Activated T-cell treated with anti-CD3 and anti-CD28 coated beads for 1 hour (primary cell): ENCODE results near the gene MBP.

ENCODE experiments used
- DNase-seq: peaks from one replicate; pipeline ENCODE4 v3.0.0-alpha.2; 2020; ENCODE audit warnings: low read depth

The MBP gene

DNA sequence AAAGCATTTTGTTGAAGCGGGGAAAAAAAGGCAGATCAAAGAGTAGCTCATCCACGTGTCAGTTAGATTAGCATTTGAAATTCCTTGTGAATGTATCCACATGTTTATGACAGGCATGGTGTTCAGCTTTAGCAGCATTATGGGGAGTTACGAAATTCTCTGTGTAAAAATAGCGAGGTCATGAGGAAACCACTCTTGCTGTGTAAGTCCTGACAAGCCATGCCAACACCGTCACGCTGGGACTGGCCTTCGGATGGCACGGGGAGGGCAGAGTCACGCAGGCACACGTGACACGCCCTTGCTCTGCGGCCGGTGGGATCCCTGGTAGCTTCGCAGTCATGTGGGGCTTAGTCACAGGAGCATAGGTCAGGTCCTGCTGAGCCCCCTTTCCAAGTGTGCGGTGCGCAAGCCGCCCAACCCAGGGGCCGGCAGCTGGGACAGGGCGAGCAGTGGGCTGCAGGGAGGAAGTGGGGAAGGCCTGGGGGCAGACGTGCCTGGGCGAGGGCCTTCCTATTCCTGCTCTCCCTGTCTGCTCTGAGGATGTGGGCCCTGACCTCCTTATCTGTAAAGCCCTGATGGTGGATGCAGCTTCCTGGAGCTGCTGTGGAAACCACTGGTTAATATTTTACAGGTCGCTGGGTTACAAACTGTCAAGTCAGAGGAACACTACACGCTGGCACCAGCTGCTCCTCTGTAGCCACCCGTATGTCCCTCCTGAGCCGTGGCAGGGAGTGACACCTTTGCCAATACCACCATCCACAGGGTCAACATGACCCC, 18.0 kb downstream of the MBP start:
- no peak for DNase-seq

DNA sequence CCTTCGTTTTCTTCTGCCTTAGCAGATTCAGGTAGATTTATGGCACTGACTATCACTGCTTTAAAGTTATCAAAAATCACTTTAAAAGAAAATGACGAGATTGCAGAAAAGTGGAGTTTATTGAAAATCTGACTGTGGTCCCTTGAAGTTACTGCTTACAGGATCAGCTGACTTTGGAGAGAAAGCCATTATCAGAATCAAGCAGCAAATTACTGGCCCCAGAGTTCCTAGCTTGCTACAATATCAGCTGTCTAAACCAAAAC, 18.5 kb downstream of the MBP start:
- no peak for DNase-seq

DNA sequence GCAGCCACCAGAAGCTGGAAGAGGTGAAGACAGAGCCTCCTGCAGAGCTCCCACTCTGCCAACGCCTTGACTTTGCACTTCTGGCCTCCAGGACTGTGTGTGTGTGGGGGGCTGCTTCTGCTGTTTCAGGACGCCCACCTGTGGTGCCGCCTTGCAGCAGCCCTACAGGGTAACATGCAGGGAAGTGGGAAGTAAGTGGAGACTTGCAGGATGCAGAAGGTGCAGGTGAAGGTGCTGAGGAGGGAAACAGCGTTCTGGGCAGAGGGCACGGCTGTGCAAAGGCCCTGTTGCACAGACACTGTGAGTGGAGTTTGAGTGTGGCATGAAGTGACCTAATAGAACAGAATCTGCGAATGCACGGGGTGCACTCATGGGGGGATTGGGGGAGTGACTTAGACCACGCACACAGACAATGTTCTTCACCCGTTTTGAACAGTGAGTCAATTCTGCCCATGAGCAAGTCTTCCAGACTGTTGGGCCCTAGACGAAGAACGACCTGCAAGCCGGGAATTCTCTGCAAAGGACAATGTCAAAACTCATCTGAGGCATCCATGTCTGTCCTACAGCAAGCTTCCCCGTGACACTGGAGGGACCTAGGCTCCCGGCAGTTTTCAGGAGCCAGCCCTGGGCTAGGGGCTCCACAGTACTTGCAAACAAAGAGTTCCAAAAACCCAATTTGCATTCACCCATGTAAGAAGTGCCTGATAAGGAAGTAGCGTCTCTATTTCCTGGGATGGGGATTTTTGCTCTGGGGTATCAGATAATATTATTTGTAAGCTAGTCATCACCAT, 19.0 kb downstream of the MBP start:
- no peak for DNase-seq

DNA sequence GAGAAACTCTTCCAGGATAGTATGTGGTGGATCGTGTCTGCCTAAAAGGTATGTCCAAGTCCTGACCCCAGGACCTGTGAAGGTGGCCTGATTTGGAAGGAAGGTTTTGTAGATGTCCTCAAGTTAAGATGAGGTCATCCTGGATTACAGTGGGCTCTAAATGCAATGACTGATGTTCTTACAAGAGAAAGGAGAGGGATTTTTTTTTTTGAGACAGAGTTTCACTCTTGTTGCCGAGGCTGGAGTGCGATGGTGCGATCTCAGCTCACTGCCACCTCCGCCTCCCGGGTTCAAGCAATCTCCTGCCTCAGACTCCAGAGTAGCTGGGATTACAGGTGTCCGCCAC, 19.9 kb downstream of the MBP start:
- no peak for DNase-seq

DNA sequence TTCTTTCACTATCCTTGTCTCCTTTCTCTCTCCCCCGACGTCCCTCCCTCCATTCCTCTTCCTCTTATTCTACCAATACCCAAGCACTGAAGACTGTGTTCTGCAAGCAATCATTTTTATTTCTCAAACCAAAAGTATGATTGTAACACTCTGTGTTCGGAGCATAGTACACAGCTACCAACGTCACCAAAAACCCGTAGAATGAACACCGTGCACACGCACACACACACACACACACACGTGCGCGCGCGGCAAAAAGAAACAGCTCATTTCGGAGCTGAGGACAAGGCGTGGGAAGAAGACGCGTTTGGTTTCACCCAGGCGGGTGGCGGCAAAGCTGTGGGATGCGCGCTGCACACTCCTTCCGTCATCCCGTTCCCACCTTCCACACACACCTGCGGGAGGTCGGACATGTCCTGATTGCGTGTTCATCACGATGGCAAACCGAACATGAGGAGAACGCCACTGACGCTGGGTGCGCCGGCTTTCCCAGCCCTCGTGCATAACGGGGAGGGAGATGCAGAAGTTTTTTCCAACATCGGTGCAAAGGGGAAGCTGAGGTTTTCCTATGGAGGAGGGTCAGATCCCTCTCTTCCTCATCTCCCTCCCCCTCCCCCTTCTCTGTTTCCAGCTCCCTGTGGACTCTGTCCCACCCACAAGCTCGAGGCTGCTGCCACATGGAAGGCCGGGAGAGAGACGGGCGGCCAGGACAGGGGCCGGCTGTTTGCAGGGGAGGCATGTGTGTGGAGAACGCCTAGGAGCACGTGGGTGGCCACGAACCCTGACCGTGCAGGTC, 20.4 kb downstream of the MBP start:
- no peak for DNase-seq

DNA sequence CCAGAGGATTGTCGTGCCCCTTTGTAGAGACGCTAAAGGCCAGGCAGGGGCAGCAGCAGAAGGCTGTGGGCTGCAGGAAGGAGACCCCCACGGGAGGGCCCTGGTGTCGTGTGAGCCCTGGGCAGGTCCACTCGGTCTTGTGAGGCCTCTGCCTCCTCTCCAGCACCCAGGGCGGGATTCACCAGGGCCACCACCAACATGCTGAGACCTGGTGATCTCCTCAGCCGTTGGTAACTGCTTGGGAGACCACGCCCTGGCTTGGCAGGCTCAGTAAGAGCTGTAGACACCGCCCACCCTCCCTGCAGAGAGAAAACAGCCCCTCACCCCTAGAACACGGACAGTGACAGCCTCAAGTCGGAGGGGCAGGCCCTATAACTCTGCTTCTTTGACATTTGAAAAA, 21.1 kb downstream of the MBP start:
- DNase-seq, result no peak

DNA sequence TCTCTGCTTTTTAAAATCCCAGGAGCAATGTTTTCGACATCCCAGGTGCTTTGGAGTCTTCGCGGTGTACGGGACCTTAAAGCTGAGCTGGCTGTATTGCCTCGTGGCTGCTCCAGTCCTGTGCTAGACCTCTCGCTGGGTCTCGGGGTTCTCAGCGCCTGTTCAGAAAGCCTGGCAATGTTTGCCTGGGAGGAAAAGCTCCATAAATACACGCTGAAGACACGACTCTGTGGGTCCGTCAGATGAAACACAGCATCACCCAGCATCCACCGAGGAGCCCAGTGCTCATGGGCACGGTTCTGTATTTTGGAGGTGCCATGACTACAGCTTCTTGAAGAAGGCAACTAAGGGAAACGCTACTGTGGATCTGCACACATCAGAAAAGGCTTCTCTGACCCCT, 21.6 kb downstream of the MBP start:
- DNase-seq, result no peak

DNA sequence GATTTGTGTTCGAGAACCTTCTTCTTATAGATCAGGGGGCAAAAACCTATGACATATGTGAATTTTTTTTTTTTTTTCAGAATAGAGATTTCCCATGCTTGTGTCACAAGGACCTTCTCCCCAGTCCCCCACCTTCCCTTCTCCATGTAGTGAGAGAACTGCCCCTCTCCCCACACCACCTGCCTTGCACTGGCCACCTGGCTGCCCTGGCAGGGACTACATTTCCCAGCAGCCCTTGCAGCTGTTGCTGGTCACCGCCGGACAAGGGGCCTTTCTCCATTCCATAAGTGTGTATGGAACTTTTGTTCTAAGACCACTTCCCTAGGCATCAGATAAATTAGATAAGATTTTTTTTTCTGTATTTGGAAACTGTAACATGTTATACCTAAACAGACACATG, 22.2 kb downstream of the MBP start:
- DNase-seq, result no peak

DNA sequence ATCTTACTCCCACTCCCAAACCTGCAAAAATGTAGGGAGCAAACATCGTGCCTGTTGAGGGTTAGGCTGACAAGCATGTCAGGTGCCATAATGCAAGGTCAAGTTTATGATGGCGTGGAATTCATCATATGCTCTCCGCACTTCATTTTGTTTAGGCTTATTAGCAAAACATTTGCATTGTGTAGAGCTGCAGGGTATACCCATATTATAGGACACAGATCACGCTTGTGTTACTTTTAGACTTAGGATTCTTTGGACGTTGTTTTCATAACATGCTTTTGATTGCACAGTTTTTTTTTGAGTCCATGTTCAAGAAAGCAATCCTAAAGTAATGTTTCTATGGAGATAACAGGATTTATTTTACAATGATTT, 22.9 kb downstream of the MBP start:
- DNase-seq, result no peak

DNA sequence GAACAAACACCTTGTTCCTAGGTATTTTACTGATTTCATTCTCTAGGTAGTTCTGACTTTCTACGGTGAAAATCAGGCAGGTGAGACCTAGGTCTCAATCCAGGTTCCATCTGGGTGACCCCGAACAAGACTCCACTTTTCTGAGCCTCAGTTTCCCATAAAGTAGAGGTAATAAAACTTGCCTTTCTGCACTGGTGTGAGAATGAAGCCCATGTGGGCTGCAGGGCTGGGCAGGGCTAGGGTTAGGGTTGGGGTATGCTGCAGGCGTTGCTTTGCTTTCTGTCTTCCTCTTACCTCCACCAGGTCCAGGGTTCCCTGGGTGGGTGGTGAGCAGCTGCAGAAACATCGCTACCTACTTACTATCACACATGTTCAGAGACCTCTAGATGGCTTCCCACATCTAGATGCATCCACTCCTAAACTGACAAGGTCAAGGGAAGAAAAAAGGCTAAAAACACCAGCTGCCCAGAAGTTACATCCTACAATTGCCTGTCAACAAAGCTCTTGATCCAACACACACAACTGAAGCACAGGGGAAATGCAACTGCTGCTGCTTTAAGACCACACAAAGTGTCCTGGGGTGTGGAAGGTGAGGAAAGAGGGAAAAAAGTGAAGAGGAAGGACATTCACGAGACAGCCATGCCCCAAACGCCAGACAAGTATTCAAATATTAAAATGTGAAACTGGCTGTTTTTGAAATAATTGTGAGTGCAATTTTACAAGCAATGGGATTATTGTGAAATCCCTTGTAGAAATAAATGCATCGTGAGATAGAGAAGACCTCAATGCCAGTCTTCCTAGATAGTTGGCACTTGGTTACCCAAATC, 23.5 kb downstream of the MBP start:
- no peak for DNase-seq

DNA sequence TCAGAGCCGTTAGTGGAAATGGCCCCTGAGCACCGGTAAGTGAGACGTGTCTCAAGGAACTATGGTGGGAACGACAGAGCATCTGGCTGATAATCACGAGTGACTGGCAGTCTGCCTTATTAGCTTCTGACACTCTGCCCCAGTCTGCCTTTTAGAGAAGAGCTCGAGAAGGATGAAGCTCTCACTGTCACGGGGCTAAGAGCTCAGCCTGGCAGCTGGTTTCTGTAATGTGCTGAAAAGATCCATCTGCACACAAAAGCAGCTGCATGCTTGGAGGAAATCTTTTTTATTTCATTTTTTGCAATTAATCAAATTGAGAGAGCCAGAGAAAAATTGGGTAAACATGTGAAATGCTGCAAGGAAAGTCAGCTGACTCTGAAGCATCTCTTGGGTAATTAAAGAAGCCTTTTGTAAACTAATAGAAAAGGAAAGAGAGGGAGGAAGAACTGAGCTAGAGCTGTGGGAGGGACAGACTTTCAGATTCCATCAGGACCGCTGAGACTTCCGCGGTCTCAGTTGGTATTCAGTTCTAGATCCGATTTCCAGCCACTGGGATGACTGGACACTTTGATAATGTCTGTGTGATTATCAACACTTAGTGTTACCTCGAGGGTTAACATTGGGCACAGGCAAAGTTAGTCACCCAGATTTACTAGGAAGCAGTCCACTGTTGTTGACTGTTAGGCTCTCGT, 24.4 kb downstream of the MBP start:
- DNase-seq, result no peak

DNA sequence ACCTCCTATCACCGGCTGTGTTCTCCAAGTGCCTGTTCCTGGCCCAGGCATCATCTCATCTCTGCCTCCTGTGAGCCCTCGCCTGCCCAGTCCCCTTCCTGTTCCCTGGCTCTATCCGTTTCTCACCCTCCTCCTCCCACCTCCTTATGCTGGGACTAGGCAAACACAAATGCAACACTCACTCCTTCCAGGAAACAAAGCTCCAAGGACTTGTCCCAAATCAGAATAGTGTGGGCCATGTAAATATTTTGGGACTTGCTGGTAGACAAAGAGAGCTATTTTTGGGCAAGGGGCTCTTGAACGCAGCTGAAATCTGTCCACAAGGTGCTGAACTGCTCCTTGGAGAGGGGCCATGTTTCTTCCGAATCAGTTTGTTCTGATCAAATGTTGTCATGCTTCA, 25.3 kb downstream of the MBP start:
- DNase-seq, result no peak

DNA sequence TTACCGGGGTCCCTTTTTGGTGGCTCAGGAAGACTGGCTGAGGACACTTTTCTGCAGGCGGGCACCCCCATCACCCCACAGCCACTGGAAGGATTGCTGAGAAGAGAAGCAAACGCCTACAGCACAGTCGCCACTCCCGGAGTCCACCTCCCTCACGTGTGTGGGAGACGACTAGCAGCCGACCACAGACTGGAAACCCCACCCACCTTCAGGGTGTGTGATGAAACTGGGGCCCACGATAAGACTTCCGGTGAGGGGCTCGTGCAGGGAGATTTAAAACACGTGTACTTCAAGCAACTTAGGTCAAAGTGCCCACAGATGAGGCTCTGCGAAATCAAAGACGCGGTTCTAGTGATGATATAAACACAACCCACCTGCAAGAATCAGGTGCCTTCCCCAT, 26.3 kb downstream of the MBP start:
- peak; percentile 60 for DNase-seq

DNA sequence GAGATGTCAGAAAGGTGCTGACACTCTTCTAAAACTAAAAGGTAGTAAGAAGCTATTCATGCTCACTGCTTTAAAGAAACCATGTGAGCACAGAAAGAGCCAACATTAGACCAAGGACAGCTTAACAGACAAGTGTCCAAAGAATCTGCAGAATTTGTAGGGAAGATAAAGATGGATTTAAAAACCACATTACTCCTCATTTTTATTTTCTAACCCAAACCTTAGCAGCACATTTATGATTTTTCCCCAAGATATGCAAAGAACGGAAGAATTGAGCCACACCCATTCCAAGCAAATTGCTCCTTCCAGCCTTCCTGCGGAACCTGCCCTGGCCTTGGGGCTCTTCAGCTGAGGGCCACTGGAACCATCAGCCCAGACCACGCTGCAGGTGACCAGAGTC, 26.9 kb downstream of the MBP start:
- DNase-seq, result no peak

DNA sequence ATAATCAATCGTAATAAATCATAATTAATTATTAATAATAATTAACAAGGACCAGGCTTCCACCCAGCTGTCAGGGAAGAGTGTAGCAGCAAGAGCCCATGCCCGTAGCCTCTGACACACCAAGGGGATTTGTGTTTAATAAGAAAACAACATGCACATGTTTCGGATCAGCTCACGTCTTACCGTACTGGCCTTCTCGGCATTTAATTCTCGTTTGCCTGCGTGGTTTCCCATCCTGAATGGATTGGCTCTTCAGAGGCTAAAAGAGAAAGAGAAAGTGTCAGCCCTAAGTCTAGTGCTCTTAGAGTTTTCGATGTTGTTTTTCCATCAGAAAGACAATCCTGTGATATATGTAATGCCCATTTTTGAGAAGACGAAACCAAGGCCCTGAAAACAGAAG, 27.6 kb downstream of the MBP start:
- no peak for DNase-seq

DNA sequence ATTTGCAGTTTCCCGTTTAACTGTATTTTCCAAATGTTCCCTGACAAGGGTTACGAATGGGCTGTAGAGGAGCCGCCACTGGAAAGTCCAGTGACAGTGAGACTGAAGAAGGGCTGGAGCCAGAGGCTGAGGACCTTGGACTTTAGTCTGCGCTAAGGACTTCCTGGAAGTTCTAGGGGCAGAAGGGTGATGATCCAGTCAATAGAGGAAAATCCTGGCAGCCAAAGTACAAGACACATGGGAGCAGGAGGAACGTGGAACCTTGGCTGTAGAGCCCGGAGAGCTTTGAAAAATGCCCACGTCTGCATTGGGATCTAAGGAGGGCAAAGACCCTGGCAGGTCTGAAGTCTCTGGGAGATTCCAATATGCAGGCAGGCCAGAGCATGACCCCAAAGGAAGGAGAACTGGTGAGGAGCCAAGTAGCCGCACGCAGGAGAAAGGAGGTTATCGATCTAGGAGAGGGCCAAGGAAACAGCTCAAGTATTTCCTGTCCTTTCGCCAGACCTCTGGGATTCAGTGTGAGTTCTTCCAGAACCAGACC, 28.5 kb downstream of the MBP start:
- DNase-seq, result no peak

DNA sequence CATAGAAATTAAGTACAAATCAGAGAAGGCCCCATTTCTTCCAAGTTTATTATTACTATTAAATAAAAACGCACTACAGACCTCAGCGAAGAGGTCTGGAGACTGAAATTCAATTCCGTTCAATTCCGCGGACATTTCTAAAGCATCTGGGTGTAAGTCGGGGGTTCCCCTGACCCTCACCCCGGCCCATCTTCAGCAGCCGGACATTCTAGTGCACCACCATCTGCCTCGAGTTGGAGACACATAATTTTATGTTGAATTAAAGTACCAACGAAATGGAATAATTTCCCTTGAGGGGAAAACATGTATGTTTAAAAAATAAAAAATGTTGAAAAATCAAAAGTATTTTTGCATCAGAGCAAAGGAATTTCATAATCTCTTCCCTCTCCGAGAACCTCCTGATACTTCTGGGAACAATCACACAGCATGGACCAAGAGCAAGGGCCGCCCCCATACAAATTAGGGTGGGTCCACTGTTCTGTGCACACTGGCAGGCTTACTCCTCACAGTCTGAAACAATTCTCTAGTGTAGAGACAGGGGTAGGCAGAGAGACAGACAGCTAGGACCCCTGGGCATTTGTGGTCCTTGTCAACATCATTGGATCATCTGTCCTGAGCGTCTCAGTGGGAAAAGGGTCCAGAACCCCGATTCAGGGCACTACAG, 29.3 kb downstream of the MBP start:
- DNase-seq, result no peak

DNA sequence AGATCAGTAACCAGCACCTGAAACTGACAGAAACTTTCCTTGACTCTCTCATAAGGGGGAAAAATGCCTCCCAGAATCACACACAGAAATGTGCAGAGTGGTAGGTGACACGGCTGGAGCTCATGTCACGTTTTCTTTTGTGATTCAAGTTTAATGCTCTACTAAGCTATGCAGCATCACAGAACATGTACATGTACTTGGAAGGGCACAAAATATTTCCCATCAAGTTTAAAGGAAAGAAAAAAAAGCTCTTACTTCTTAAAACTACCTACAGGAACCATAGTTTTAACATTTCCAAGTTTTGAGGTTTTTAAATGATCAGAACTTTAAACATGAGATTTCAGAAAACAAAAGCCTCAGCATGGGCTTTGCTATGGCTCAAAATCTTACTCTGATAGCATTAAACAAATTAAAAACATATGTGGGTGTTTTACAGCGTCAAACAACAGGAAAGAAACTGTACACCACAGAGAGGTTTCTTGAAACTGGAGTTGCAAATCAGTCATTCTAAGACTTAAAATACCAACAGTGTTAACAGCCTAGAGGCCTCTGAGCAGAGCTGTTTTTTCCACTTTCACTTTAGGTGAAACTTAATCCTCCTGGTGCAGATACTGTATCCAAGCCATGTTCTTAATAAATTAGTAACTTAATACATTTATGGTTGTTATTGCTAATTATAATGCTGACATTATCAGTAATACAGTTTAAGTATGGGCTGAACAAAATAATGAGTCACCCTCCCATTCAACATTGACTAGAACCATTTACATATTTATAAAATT, 30.1 kb downstream of the MBP start:
- DNase-seq, result no peak

DNA sequence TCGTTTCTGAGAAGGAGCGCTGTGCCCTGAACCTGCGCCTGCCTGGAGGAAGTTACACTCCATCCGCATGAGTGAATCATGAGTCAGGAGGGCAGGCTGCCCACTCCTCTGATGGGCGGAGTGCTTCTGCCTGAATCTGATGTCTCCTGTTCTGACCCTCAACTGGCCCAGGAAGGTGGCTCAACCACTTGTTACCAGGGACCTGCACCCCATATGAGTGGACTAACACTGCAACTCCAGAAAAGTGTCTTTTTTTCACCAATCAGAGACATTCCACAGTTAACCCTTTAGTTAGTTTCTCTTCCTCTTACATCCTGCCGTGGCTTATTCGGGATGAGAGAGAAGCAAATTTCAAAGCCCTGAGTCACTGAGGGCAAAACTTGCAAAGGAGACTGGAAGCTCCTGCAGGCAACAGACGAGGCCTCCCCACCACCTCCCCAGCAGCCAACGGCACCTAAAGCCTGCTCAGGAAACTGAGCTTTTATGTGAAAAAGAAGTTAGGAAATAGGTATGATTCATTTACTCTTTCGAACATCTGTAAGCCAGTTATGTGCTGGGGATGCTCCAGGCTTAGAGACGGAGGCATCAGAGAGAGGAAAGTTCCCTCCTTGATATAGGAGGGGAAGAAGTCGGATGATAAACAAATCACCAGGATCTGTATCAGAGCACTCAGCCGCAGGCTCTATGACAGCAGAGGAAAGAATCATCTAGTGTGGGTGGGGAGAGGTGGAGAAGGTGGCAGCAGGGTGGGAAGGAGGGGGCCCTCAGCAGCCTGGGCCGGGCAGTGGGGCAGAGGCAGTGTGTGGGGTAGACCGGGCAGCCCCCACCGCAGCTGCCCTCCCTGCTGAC, 30.9 kb downstream of the MBP start:
- no peak for DNase-seq
